ENCODE results near the gene HERPUD1. TPM values are rescaled to one million over a fixed set of nuclear protein-coding genes. Genes with fewer than 3 reads are reported as not detected.

HERPUD1 gene
- total RNA-seq, 1 donor from 2014 or later: 251 TPM

DNA sequence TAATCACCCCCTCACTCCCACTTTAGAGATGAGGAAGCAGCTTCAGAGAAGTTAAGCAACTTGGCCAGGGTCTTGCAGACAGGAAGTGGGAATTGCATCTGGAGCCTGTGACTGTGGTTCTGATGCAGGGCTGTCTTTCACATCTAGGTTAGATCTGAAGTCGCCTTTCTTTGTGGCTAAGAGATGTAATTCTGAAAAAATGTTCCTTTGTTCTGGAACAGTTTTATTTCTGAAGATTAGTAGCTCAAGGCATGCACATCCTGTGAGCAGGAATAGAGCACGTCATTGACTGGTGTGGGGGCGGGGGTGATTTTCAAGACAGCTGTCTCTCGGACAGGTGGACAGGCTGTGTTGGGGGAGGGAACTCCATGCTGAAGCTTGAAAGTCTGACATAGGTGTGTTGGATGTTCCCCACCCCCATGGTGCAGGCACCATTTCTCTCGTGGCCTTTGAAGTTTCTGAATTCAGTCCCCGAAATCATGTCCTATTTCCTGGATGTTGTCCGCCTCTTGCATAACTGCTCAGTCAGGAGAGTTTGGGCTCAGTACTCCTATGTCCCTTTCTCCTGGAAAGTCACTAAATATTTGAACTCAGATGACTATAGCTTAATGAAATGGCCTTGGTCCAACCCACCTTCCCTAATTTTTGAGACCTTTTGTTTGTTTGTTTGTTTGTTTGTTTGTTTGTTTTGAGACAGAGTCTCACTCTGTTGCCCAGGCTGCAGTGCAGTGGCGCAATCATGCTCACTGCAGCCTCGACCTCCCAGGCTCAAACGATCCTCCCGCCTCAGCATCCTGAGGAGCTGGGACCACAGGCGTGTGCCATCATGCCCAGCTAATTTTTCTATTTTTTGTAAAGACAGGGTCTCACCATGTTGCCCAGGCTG, 21.0 kb upstream of the HERPUD1 start:
- Mint-ChIP-seq H3K4me3 (ENCODE audit: unreplicated experiment) (no peak overlapping the region), H3K27ac (ENCODE audit: unreplicated experiment) (no peak overlapping the region), H3K36me3 (ENCODE audit: unreplicated experiment) (no peaks in the 10 kb centered on the region), H3K27me3 (ENCODE audit: unreplicated experiment) (peaks cover 10% of the 10 kb centered on the region), H3K4me1 (ENCODE audit: unreplicated experiment) (peaks cover 35% of the 10 kb centered on the region), H3K9me3 (ENCODE audit: unreplicated experiment) (no peaks in the 10 kb centered on the region)
- TF ChIP-seq, protein P1, sequence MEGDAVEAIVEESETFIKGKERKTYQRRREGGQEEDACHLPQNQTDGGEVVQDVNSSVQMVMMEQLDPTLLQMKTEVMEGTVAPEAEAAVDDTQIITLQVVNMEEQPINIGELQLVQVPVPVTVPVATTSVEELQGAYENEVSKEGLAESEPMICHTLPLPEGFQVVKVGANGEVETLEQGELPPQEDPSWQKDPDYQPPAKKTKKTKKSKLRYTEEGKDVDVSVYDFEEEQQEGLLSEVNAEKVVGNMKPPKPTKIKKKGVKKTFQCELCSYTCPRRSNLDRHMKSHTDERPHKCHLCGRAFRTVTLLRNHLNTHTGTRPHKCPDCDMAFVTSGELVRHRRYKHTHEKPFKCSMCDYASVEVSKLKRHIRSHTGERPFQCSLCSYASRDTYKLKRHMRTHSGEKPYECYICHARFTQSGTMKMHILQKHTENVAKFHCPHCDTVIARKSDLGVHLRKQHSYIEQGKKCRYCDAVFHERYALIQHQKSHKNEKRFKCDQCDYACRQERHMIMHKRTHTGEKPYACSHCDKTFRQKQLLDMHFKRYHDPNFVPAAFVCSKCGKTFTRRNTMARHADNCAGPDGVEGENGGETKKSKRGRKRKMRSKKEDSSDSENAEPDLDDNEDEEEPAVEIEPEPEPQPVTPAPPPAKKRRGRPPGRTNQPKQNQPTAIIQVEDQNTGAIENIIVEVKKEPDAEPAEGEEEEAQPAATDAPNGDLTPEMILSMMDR (IDR thresholded peaks at IDR 0.05): no peak
- no peak for DNase-seq (ENCODE audit: extremely low spot score, unreplicated experiment)

DNA sequence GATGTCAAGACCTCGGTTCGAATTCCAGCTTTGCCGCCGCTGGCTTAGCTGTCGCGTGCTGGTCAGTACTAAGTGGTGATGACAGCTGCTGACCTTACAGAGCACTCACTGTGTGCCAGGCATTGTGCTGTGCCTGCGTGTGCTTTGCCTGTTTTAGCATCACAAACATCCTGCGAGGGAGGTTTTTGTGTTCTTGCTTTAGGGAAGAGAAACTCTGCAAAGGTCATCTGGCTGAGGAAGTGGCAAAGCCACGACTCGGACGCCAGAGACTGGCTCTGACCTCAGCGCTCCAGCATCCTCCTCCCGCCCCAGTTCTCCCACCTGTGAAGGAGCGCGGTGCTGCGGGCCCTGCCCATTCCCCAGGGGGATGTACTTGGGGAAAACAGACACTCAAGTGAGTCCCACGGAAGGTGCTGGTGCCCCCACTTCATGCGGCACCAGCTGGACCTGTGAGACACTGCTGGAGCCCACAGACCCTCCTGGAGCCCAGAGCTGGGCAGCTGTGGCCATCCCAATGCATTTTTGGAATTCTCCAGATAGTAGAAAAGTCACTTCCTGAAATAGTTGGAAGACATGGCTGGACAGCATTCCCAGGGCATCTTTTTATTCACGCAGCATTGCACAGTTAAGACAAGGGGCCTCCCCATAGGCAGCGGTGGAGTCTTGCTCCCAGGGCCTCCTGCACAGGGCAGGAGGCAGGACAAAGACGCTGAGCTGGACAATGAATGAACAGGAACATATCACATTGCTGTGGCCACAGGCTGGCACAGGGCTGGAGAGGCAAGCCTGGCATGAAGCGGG, 20.0 kb upstream of the HERPUD1 start:
- TF ChIP-seq, protein P1 (IDR thresholded peaks at IDR 0.05): no peak
- H3K4me3 Mint-ChIP-seq (ENCODE audit: unreplicated experiment): no peak overlapping the region
- H3K36me3 Mint-ChIP-seq (ENCODE audit: unreplicated experiment): no peaks in the 10 kb centered on the region
- peaks cover 43% of the 10 kb centered on the region for H3K4me1 Mint-ChIP-seq (ENCODE audit: unreplicated experiment)
- DNase-seq (ENCODE audit: extremely low spot score, unreplicated experiment): no peak
- H3K9me3 Mint-ChIP-seq (ENCODE audit: unreplicated experiment): no peaks in the 10 kb centered on the region
- H3K27ac Mint-ChIP-seq (ENCODE audit: unreplicated experiment): peak overlapping the region; percentile 74
- H3K27me3 Mint-ChIP-seq (ENCODE audit: unreplicated experiment): peaks cover 7% of the 10 kb centered on the region

DNA sequence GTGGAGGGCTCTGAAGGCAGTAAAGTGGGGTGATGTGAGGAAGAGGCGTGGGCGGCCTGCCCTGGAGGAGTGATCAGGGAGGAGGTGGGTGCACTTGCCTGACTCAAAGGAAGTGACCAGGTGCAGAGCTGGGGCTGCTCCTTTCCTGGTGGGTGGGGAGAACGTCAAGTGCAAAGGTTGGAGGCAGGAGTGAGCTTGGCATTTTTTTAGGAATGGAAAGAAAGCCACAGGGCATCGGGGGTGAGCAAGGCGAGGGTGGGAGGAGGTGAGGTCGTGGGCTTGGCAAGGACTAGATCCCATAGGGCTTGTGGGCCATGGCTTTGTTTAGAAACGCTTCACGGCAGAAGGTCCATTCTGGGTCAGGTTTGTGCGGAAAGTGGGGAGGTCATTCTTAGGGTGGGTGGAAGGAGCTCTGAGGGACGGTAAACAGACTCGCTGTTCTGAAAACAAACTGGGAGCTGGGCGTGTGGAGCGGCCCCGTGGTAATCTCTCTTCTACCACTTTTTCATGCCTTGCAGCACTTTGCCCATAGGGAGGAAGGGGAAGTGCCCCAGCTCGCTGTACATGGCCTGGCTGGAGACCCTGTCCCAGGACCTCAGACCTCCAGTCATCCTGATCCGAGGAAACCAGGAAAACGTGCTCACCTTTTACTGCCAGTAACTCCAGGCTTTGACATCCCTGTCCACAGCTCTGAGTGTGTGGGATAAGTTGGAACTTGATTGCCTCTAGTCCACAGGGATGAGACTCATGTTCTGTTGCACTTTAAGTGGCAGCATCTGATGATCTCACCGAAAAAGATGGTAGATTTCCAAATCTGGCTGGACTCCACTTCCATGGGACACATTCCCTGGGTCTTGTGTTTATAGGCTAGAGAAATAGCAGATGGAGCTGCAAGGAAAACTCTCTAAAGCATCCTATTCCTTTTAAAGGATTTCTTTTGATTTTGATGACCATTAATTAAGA, 18.9 kb upstream of the HERPUD1 start:
- Mint-ChIP-seq H3K27ac (ENCODE audit: unreplicated experiment) (no peak overlapping the region), H3K9me3 (ENCODE audit: unreplicated experiment) (no peaks in the 10 kb centered on the region), H3K36me3 (ENCODE audit: unreplicated experiment) (no peaks in the 10 kb centered on the region), H3K4me1 (ENCODE audit: unreplicated experiment) (peaks cover 47% of the 10 kb centered on the region), H3K4me3 (ENCODE audit: unreplicated experiment) (no peak overlapping the region), H3K27me3 (ENCODE audit: unreplicated experiment) (peaks cover 14% of the 10 kb centered on the region)
- TF ChIP-seq, protein P1 (IDR thresholded peaks at IDR 0.05): no peak
- DNase-seq (ENCODE audit: extremely low spot score, unreplicated experiment): no peak

DNA sequence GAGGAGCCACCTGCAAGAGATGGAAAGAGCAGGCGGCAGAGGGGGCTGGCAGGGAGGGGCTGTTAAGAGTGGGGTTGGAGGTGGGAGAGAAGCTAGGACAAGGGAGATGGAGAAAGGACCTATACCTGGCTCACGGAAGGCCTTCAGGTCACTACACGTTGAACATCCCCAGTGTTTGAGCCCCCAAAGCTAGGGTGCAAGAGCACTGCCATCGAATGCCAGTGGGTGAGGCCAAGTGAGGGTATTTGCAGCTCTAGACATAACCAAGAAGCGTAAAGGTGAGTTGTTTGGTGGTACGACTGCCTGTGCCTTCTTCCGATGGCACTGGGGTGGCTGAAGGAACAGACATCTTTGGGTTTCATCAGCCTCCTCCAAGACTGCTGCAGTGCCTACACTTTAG, 17.0 kb upstream of the HERPUD1 start:
- Mint-ChIP-seq H3K36me3 (ENCODE audit: unreplicated experiment) (no peaks in the 10 kb centered on the region), H3K27me3 (ENCODE audit: unreplicated experiment) (peaks cover 31% of the 10 kb centered on the region), H3K4me1 (ENCODE audit: unreplicated experiment) (peaks cover 53% of the 10 kb centered on the region), H3K9me3 (ENCODE audit: unreplicated experiment) (no peaks in the 10 kb centered on the region), H3K4me3 (ENCODE audit: unreplicated experiment) (no peak overlapping the region), H3K27ac (ENCODE audit: unreplicated experiment) (no peak overlapping the region)
- no peak for DNase-seq (ENCODE audit: extremely low spot score, unreplicated experiment)
- TF ChIP-seq, protein P1 (IDR thresholded peaks at IDR 0.05): no peak

Measured in osteocyte (in vitro differentiated cells).